ENCODE measurements around the gene HUS1. TPM values are rescaled to one million over a fixed set of nuclear protein-coding genes. Genes with fewer than 3 reads are reported as not detected.
"Not testable (repeated sequence)": the region's sequence is repeated elsewhere in the genome, so short reads cannot be mapped to it uniquely, and the experiment has no call there.

HUS1 gene
- total and polyA plus RNA-seq, 8 donors, result 4.6 to 16.3 (median 13.7) TPM

GRCh38 chr7:47943676-47944474 lies 35.5 kb downstream of the HUS1 start:
- no peak overlapping the region for H3K4me3 ChIP-seq
- no peak for DNase-seq
- H3K27ac ChIP-seq, result no peak overlapping the region
- 73 to 83% methylated on average over 7 to 8 of the region's 8 CpGs for WGBS, 2 donors
- H3K36me3 ChIP-seq, result no peaks in the 10 kb centered on the region
- TF ChIP-seq CTCF (IDR thresholded peaks at IDR 0.05), result no peak
- intact Hi-C loops (cut with DNase I), result no loop called here
- no peaks in the 10 kb centered on the region for H3K9me3 ChIP-seq
- no peak for ATAC-seq
- no peaks in the 10 kb centered on the region for H3K27me3 ChIP-seq
- H3K4me1 ChIP-seq, result no peaks in the 10 kb centered on the region
- FAIRE-seq, result no peak

GRCh38 chr7:47942651-47943050 lies 36.8 kb downstream of the HUS1 start:
- DNase-seq; H3K9me3 ChIP-seq; H3K4me3 ChIP-seq; intact Hi-C loops (cut with DNase I); H3K36me3 ChIP-seq; ATAC-seq; H3K27ac ChIP-seq; H3K27me3 ChIP-seq; H3K4me1 ChIP-seq; FAIRE-seq: not testable (repeated sequence)
- WGBS, 2 donors, result 79 to 82% methylated on average over 10 of the region's 10 CpGs

- 78 to 79% methylated on average over 10 of the region's 10 CpGs for WGBS, 2 donors
- FAIRE-seq, result no peak
- no peaks in the 10 kb centered on the region for H3K9me3 ChIP-seq
- no peak overlapping the region for H3K4me3 ChIP-seq
- no peak overlapping the region for H3K27ac ChIP-seq
- H3K36me3 ChIP-seq, result no peaks in the 10 kb centered on the region
- H3K27me3 ChIP-seq, result no peaks in the 10 kb centered on the region
- intact Hi-C loops (cut with DNase I), result no loop called here
- H3K4me1 ChIP-seq, result no peaks in the 10 kb centered on the region
- no peak for DNase-seq
- TF ChIP-seq CTCF (IDR thresholded peaks at IDR 0.05), result no peak
- ATAC-seq, result no peak
Observed at GRCh38 chr7:47942132-47942531, 37.3 kb downstream of the HUS1 start.

- H3K9me3 ChIP-seq, result no peaks in the 10 kb centered on the region
- intact Hi-C loops (cut with DNase I), result no loop called here
- DNase-seq, result no peak
- H3K4me3 ChIP-seq, result no peak overlapping the region
- TF ChIP-seq CTCF (IDR thresholded peaks at IDR 0.05), result no peak
- no peaks in the 10 kb centered on the region for H3K4me1 ChIP-seq
- peak overlapping the region in 1 of 4 donors; percentile 48 for H3K27ac ChIP-seq
- H3K36me3 ChIP-seq, result no peaks in the 10 kb centered on the region
- peak in 2 of 4 donors; percentile 25 to 50 for ATAC-seq
- H3K27me3 ChIP-seq, result no peaks in the 10 kb centered on the region
- FAIRE-seq, result no peak
- WGBS, 2 donors, result 66 to 74% methylated on average over 9 of the region's 9 CpGs
Observed at GRCh38 chr7:47941136-47941844, 38.1 kb downstream of the HUS1 start.

- Histone ChIP-seq H3K4me3 (no peak overlapping the region), H3K27me3 (no peaks in the 10 kb centered on the region), H3K27ac (peak overlapping the region in 1 of 4 donors; percentile 48), H3K9me3 (no peaks in the 10 kb centered on the region), H3K4me1 (no peaks in the 10 kb centered on the region), H3K36me3 (no peaks in the 10 kb centered on the region)
- intact Hi-C loops (cut with DNase I), result no loop called here
- WGBS, 2 donors, result 76% methylated on average over 14 of the region's 14 CpGs
- ATAC-seq, result no peak
- DNase-seq, result no peak
- FAIRE-seq, result no peak
- no peak for TF ChIP-seq CTCF (IDR thresholded peaks at IDR 0.05)
Observed at GRCh38 chr7:47940088-47941013, 39.1 kb downstream of the HUS1 start.

All from pancreas (tissue), 10 donors.